Endodermal cell (in vitro differentiated cells): ENCODE results near the gene CYSRT1. TPM values are rescaled to one million over a fixed set of nuclear protein-coding genes. Genes with fewer than 3 reads are reported as not detected.

Source experiments
- DNase-seq: peaks from one replicate; pipeline ENCODE4 v3.0.0-alpha.2; 2017
- H3K27ac ChIP-seq: 2 replicates; pipeline ENCODE4 v1.5.1; 2013; ENCODE audit warnings: mild to moderate bottlenecking, low read depth, low read length, moderate library complexity
- H3K27me3 ChIP-seq: 2 replicates; pipeline ENCODE4 v1.6.1; 2013; ENCODE audit warnings: mild to moderate bottlenecking, low read length, moderate library complexity; ENCODE audit not compliant: insufficient read depth, control insufficient read depth, poor library complexity, severe bottlenecking
- H3K36me3 ChIP-seq: 2 replicates; pipeline ENCODE4 v1.7.0; 2013; ENCODE audit warnings: mild to moderate bottlenecking, low read length, moderate library complexity; ENCODE audit not compliant: control insufficient read depth, insufficient read depth
- H3K4me1 ChIP-seq: one replicate; pipeline ENCODE4 v1.7.0; 2013; ENCODE audit warnings: low read length; ENCODE audit not compliant: control insufficient read depth, insufficient read depth
- H3K4me3 ChIP-seq: 2 replicates; pipeline ENCODE4 v1.5.1; 2013; ENCODE audit warnings: mild to moderate bottlenecking, low read length, moderate library complexity
- H3K9ac ChIP-seq: 2 replicates; pipeline ENCODE4 v1.6.1; 2013; ENCODE audit warnings: mild to moderate bottlenecking, low read length, moderate library complexity; ENCODE audit not compliant: poor library complexity, severe bottlenecking; ENCODE audit errors: extremely low read depth
- H3K9me3 ChIP-seq: 2 replicates; pipeline ENCODE4 v1.6.1; 2013; ENCODE audit warnings: mild to moderate bottlenecking, low read length, moderate library complexity; ENCODE audit not compliant: control insufficient read depth
- H3K27ac Mint-ChIP-seq: 2 replicates; pipeline ENCODE4 v1.8.0; 2020; ENCODE audit warnings: mixed read lengths
- H3K27me3 Mint-ChIP-seq: 2 replicates; pipeline ENCODE4 v1.8.0; 2021; ENCODE audit warnings: mild to moderate bottlenecking, mixed read lengths; ENCODE audit not compliant: insufficient read depth
- H3K36me3 Mint-ChIP-seq: 2 replicates; pipeline ENCODE4 v1.8.0; 2020; ENCODE audit warnings: low read depth, mixed read lengths
- H3K4me1 Mint-ChIP-seq: 2 replicates; pipeline ENCODE4 v1.8.0; 2020; ENCODE audit warnings: mixed read lengths
- H3K4me3 Mint-ChIP-seq: 2 replicates; pipeline ENCODE4 v1.8.0; 2020; ENCODE audit warnings: mild to moderate bottlenecking, moderate library complexity, mixed read lengths
- H3K9me3 Mint-ChIP-seq: 2 replicates; pipeline ENCODE4 v1.8.0; 2020; ENCODE audit warnings: mild to moderate bottlenecking, mixed read lengths
- WGBS, 2 experiments: methylation state at CpG; one replicate each; pipeline versions ENCODE4 v1.1.5 to v1.1.7; 2013; ENCODE audit warnings: missing lambda C conversion rate in 2 of 2, mixed read lengths in 1 of 2; ENCODE audit not compliant: insufficient coverage in 1 of 2, insufficient read length in 1 of 2; 5-methylcytosine and 5-hydroxymethylcytosine counted together
- total RNA-seq, 2 donors: library from RNA; stranded (reverse); fragmentation: NEBNext Ultra II Directional in 1 of 2; extraction: Animal tissue kit (Norgen Biotek cat#: 25700) in 1 of 2; gene quantifications; 2 replicates in 1 of 2; 3 replicates in 1 of 2; pipeline ENCODE4 v1.2.1, GENCODE V29; 2021
- TF ChIP-seq, protein P1 (sequence below): fragments of 200-600 bp; sonication (generic); conservative IDR thresholded peaks from 2 replicates; pipeline ENCODE4 v1.5.0; 2021; ENCODE audit warnings: antibody characterized with exemption, mild to moderate bottlenecking

CYSRT1 gene
- total RNA-seq, 2 donors from 2014 or later, result 1.4 to 1.8 TPM

DNA sequence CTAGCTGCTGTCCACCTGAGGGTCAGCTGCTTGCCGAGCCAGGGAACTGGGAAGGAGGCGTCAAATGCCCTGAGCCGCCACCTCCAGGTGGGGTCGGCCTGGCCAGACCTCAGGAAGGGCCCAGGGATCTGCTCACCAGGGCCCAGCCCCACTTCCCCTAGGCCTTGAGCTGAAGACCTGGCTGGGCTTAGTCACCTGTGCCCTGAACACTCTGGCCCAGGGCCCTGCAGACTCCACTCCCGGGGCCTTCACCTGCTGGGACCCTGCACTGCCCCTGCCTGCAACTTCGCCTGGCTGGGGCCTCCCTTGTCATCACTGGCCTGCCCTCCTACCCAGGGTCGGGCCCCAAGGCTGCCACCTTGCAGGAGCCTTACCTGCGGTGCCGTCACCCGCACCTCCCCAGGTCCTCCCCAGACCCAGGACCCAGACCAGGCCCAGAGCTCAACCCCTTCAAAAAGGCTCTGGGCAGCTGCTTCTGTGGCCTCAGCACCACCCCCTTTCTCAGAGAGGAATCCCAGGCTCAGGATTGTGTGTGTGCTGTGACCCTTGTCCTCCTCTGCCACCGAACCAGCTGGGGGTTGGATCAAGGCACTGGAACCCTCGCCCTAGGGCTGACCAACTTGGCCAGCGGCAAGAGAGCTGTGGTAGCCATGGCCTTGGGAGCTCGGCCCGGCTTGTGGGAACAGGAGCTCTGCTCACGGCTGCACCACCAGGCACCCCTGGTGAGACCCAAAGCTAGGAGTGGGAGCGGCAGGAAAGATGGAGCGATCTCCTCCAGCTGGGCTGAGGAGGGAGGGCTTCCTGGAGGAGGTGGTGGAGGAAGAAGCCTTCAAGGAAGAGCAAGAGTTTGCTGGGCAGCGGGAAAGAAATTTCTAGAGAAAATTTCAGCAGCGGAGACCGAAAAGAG is 29.0 kb downstream of the CYSRT1 start:
- peaks cover 17% of the 10 kb centered on the region for H3K36me3 Mint-ChIP-seq
- peak overlapping the region; percentile 80 for H3K27ac Mint-ChIP-seq
- H3K36me3 ChIP-seq, result peaks cover 21% of the 10 kb centered on the region
- no peaks in the 10 kb centered on the region for H3K9me3 ChIP-seq
- 55 to 65% methylated on average over 14 to 21 of the region's 21 CpGs for WGBS, 2 experiments
- peak overlapping the region; percentile 51 for H3K9ac ChIP-seq
- no peak overlapping the region for H3K27ac ChIP-seq
- H3K4me1 Mint-ChIP-seq, result peaks cover 17% of the 10 kb centered on the region
- H3K4me3 ChIP-seq, result peak overlapping the region; percentile 87
- H3K4me1 ChIP-seq, result peaks cover 16% of the 10 kb centered on the region
- TF ChIP-seq, protein P1, sequence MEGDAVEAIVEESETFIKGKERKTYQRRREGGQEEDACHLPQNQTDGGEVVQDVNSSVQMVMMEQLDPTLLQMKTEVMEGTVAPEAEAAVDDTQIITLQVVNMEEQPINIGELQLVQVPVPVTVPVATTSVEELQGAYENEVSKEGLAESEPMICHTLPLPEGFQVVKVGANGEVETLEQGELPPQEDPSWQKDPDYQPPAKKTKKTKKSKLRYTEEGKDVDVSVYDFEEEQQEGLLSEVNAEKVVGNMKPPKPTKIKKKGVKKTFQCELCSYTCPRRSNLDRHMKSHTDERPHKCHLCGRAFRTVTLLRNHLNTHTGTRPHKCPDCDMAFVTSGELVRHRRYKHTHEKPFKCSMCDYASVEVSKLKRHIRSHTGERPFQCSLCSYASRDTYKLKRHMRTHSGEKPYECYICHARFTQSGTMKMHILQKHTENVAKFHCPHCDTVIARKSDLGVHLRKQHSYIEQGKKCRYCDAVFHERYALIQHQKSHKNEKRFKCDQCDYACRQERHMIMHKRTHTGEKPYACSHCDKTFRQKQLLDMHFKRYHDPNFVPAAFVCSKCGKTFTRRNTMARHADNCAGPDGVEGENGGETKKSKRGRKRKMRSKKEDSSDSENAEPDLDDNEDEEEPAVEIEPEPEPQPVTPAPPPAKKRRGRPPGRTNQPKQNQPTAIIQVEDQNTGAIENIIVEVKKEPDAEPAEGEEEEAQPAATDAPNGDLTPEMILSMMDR, result no peak
- no peaks in the 10 kb centered on the region for H3K27me3 ChIP-seq
- peak overlapping the region; percentile 72 for H3K4me3 Mint-ChIP-seq
- H3K27me3 Mint-ChIP-seq, result peaks cover 2% of the 10 kb centered on the region
- H3K9me3 Mint-ChIP-seq, result no peaks in the 10 kb centered on the region
- DNase-seq, result peak; percentile 68

DNA sequence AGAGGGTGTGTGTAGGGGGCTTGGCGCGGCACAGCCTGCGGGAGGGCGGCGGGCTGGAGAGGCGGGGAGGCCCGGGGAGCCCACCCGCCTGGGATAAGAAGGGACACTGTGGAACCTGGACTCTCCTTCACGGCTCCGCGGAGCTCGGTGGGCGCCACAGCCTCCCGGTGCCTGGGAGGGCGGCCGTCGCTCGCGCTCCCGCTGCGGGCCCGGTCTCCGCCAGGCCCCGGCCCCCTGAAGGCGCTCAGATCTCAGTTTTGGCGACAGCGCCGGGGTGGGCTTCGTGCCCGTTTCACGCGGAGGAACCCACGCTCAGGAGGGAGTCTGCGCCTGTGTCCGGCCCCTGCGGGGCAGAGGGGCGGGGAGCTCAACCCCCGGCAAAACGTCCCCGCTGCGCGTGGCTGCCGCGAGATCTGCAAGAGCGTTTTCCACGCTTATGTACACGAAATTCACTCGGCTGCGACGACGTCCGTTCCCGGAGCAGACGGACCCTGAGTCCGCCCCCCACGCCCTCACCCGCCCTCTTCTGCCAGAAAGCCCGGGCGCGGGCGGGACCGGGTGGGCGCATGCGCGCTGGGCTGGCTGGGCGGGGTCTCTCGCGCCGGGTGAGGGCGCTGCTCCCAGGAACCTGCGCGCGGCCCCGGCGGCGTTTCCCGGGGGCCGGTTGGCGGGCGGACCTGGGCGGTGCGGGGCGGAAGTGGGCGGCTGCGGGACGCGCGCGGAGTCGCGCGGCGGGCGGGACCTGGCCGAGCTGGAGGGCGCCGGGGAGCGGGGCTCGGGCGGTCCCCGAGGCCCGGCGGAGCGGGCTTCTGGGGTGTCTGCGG is 29.9 kb downstream of the CYSRT1 start, which contains the start of gene NELFB:
Gene NELFB, plus strand, starts transcription at position 704 of the 824 bp plus-strand sequence.
- DNase-seq, result peak; percentile 97
- H3K4me1 Mint-ChIP-seq, result peaks cover 15% of the 10 kb centered on the region
- no peaks in the 10 kb centered on the region for H3K9me3 Mint-ChIP-seq
- peak within 1 kb of the TSS; percentile 94 for H3K4me3 ChIP-seq
- peaks cover 21% of the 10 kb centered on the region for H3K36me3 Mint-ChIP-seq
- H3K27ac ChIP-seq, result peak within 1 kb of the TSS; percentile 60
- peak within 1 kb of the TSS; percentile 72 for H3K4me3 Mint-ChIP-seq
- H3K27me3 Mint-ChIP-seq, result no peaks in the 10 kb centered on the region
- peak within 1 kb of the TSS; percentile 80 for H3K27ac Mint-ChIP-seq
- H3K9me3 ChIP-seq, result no peaks in the 10 kb centered on the region
- peaks cover 25% of the 10 kb centered on the region for H3K36me3 ChIP-seq
- WGBS, 2 experiments, result 1 to 2% methylated on average over 13 to 105 of the region's 105 CpGs
- TF ChIP-seq, protein P1, result no peak
- peak within 1 kb of the TSS; percentile 83 for H3K9ac ChIP-seq
- peaks cover 16% of the 10 kb centered on the region for H3K4me1 ChIP-seq
- H3K27me3 ChIP-seq, result no peaks in the 10 kb centered on the region

DNA sequence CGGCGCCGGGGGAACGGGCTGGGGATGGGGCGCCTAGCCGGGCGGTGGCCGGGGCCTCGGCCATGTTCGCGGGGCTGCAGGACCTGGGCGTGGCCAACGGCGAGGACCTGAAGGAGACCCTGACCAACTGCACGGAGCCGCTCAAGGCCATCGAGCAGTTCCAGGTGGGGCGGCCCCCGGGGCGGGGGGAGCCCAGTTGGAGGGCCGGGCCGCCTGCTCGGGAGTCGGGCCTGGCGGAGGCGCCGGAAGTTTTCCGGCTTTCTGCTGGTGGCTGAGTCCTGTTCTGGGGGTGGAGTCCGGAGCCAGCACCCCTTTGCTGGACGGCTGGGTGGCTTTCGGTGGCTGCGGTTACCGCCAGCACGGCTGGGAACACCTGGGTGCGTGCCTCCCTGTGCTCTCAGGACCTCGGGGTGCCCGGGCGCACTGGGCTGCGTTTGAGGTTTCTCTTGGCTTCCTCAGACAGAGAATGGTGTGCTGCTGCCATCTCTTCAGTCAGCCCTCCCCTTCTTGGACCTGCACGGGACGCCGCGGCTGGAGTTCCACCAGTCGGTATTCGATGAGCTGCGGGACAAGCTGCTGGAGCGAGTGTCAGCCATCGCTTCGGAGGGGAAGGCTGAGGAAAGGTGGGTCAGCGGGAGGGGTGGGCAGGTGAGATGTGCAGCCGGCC is 30.6 kb downstream of the CYSRT1 start:
- H3K4me1 ChIP-seq, result peaks cover 16% of the 10 kb centered on the region
- Mint-ChIP-seq H3K27ac (no peak overlapping the region), H3K36me3 (peaks cover 21% of the 10 kb centered on the region), H3K9me3 (no peaks in the 10 kb centered on the region), H3K27me3 (no peaks in the 10 kb centered on the region), H3K4me3 (peak overlapping the region; percentile 72), H3K4me1 (peaks cover 10% of the 10 kb centered on the region)
- H3K9ac ChIP-seq, result peak overlapping the region; percentile 83
- TF ChIP-seq, protein P1, result no peak
- 3 to 5% methylated on average over 43 to 51 of the region's 51 CpGs for WGBS, 2 experiments
- peak overlapping the region; percentile 94 for H3K4me3 ChIP-seq
- no peaks in the 10 kb centered on the region for H3K27me3 ChIP-seq
- DNase-seq, result no peak
- peak overlapping the region; percentile 60 for H3K27ac ChIP-seq
- H3K36me3 ChIP-seq, result peaks cover 25% of the 10 kb centered on the region
- no peaks in the 10 kb centered on the region for H3K9me3 ChIP-seq
